ENCODE data around the gene RASA2. TPM values are rescaled to one million over a fixed set of nuclear protein-coding genes. Genes with fewer than 3 reads are reported as not detected.

Gene RASA2
- total RNA-seq, 1 experiment from 2014 or later = 14.5 TPM

GRCh38 chr3:141528800-141529199 lies 42.0 kb downstream of the RASA2 start:
- ATAC-seq (no peak), DNase-seq (ENCODE audit: low read depth, low spot score) (no peak)
- POLR2A ChIA-PET = no interaction called here
- CTCF ChIA-PET = no interaction called here
- Histone ChIP-seq H3K4me3 (ENCODE audit: low read depth in 2 of 2, low read length in 2 of 2) (no peak overlapping the region), H3K36me3 (ENCODE audit: control insufficient read depth, insufficient read depth, low read length) (no peaks in the 10 kb centered on the region), H3K9me3 (ENCODE audit: control insufficient read depth, insufficient read depth, low read depth, low read length) (no peaks in the 10 kb centered on the region), H3K27ac (ENCODE audit: low read length) (no peak overlapping the region), H3K27me3 (ENCODE audit: control insufficient read depth, insufficient read depth, low read length) (no peaks in the 10 kb centered on the region), H3K4me1 (ENCODE audit: control insufficient read depth, insufficient read depth, low read length) (no peaks in the 10 kb centered on the region)
- no TSS peak for BruUV-seq (replicated peaks)
- intact Hi-C loops (cut with micrococcal nuclease; ENCODE audit: unreplicated experiment) = no loop called here
- TF ChIP-seq REST (IDR thresholded peaks at IDR 0.05; ENCODE audit: insufficient read depth in 1 of 2, low read depth in 2 of 2, low read length in 1 of 2) = no peak
- no peak for TF ChIP-seq CTCF (IDR thresholded peaks at IDR 0.05)
- TF ChIP-seq SIN3A (IDR thresholded peaks at IDR 0.05; ENCODE audit: borderline replicate concordance, insufficient read depth, low read depth, low read length) = no peak
- TF ChIP-seq TCF7L2 (IDR thresholded peaks at IDR 0.05; ENCODE audit: low read depth, low read length) = no peak
- TF ChIP-seq POLR2AphosphoS5 (IDR thresholded peaks at IDR 0.05; ENCODE audit: low read depth, low read length) = no peak
- in situ Hi-C loops (cut with HindIII; ENCODE audit: low pct_unique_long_range_greater_than_20kb, low sequenced_read_pairs) = no loop called here

DNA sequence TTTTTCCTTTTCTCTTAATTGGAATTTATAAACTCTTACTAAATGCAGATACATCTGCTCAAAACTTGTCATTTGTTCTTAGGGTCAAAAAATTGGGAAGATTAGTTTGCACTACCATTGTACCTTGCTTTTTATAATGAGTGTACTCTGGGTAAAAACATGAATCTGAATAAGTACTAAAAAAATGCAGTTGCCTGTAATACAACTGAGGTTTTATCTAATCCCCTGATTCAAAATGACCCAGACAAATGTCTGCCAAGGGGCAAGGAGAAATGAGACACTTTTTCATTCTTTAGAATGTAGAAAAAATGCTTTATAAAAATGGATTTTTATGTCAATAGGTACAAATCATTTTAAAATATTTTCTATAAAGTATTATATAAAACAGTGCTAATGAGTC lies 42.4 kb downstream of the RASA2 start:
- ChIA-PET CTCF (no interaction called here), POLR2A (no interaction called here)
- no peak overlapping the region for H3K27ac ChIP-seq (ENCODE audit: low read length)
- no peaks in the 10 kb centered on the region for H3K27me3 ChIP-seq (ENCODE audit: control insufficient read depth, insufficient read depth, low read length)
- no TSS peak for BruUV-seq (replicated peaks)
- H3K4me1 ChIP-seq (ENCODE audit: control insufficient read depth, insufficient read depth, low read length) = no peaks in the 10 kb centered on the region
- no peak overlapping the region for H3K4me3 ChIP-seq (ENCODE audit: low read depth in 2 of 2, low read length in 2 of 2)
- ATAC-seq = no peak
- no peaks in the 10 kb centered on the region for H3K9me3 ChIP-seq (ENCODE audit: control insufficient read depth, insufficient read depth, low read depth, low read length)
- DNase-seq (ENCODE audit: low read depth, low spot score) = no peak
- intact Hi-C loops (cut with micrococcal nuclease; ENCODE audit: unreplicated experiment) = no loop called here
- H3K36me3 ChIP-seq (ENCODE audit: control insufficient read depth, insufficient read depth, low read length) = no peaks in the 10 kb centered on the region
- TF ChIP-seq TCF7L2 (IDR thresholded peaks at IDR 0.05; ENCODE audit: low read depth, low read length) (no peak), REST (IDR thresholded peaks at IDR 0.05; ENCODE audit: insufficient read depth in 1 of 2, low read depth in 2 of 2, low read length in 1 of 2) (no peak), SIN3A (IDR thresholded peaks at IDR 0.05; ENCODE audit: borderline replicate concordance, insufficient read depth, low read depth, low read length) (no peak), POLR2AphosphoS5 (IDR thresholded peaks at IDR 0.05; ENCODE audit: low read depth, low read length) (no peak), CTCF (IDR thresholded peaks at IDR 0.05) (no peak)
- in situ Hi-C loops (cut with HindIII; ENCODE audit: low pct_unique_long_range_greater_than_20kb, low sequenced_read_pairs) = no loop called here
